HL-60 (cell line): ENCODE measurements around the gene ANKRD13A.

Experiments used
- GABPA ChIP-seq: IDR thresholded peaks from 2 replicates; pipeline ENCODE4 v1.6.1; 2012; ENCODE audit warnings: low read depth
- POLR2AphosphoS5 ChIP-seq: IDR thresholded peaks from 2 replicates; pipeline ENCODE4 v1.6.1; 2012; ENCODE audit warnings: low read depth
- TF ChIP-seq, protein P1 (sequence below): IDR thresholded peaks from 2 replicates; pipeline ENCODE4 v1.6.1; 2012; ENCODE audit warnings: low read depth; ENCODE audit not compliant: insufficient replicate concordance
- TF ChIP-seq, protein P2 (sequence below): IDR thresholded peaks from one replicate; pipeline ENCODE4 v1.5.1; 2011; ENCODE audit warnings: low read length, control low read depth, inconsistent platforms; ENCODE audit not compliant: insufficient read depth

DNA sequence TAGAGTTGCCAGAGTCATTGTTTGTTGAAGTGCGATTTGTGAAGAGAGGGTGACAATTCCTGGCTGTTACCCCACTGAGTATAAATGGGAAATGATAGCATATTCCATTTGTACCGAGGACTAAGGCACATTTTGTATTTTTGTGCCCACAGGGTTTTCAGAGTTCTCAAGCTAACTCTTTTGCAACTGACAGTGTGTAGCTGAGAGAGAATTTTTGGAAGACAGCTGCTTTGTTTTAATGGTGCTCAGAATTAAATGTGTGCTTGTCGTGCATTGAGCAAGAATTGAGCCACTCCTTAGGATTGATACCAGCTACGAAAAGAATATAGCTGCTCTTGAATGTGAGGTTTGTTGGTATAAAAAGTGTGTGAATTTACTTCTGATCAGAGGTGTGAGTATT, 21.7 kb downstream of the ANKRD13A start:
- TF ChIP-seq POLR2AphosphoS5 (no peak), GABPA (no peak)
- TF ChIP-seq, protein P1, sequence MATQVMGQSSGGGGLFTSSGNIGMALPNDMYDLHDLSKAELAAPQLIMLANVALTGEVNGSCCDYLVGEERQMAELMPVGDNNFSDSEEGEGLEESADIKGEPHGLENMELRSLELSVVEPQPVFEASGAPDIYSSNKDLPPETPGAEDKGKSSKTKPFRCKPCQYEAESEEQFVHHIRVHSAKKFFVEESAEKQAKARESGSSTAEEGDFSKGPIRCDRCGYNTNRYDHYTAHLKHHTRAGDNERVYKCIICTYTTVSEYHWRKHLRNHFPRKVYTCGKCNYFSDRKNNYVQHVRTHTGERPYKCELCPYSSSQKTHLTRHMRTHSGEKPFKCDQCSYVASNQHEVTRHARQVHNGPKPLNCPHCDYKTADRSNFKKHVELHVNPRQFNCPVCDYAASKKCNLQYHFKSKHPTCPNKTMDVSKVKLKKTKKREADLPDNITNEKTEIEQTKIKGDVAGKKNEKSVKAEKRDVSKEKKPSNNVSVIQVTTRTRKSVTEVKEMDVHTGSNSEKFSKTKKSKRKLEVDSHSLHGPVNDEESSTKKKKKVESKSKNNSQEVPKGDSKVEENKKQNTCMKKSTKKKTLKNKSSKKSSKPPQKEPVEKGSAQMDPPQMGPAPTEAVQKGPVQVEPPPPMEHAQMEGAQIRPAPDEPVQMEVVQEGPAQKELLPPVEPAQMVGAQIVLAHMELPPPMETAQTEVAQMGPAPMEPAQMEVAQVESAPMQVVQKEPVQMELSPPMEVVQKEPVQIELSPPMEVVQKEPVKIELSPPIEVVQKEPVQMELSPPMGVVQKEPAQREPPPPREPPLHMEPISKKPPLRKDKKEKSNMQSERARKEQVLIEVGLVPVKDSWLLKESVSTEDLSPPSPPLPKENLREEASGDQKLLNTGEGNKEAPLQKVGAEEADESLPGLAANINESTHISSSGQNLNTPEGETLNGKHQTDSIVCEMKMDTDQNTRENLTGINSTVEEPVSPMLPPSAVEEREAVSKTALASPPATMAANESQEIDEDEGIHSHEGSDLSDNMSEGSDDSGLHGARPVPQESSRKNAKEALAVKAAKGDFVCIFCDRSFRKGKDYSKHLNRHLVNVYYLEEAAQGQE, result no peak
- TF ChIP-seq, protein P2, sequence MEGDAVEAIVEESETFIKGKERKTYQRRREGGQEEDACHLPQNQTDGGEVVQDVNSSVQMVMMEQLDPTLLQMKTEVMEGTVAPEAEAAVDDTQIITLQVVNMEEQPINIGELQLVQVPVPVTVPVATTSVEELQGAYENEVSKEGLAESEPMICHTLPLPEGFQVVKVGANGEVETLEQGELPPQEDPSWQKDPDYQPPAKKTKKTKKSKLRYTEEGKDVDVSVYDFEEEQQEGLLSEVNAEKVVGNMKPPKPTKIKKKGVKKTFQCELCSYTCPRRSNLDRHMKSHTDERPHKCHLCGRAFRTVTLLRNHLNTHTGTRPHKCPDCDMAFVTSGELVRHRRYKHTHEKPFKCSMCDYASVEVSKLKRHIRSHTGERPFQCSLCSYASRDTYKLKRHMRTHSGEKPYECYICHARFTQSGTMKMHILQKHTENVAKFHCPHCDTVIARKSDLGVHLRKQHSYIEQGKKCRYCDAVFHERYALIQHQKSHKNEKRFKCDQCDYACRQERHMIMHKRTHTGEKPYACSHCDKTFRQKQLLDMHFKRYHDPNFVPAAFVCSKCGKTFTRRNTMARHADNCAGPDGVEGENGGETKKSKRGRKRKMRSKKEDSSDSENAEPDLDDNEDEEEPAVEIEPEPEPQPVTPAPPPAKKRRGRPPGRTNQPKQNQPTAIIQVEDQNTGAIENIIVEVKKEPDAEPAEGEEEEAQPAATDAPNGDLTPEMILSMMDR, result no peak
